Esophagus squamous epithelium (tissue), 5 donors: Measurements from ENCODE around the gene SDF4. TPM values are rescaled to one million over a fixed set of nuclear protein-coding genes. Genes with fewer than 3 reads are reported as not detected.

Source experiments
- DNase-seq: peaks from one replicate; lab custom pipeline; 2025; lab: John Stamatoyannopoulos, UW
- H3K27ac ChIP-seq, 4 donors: fragments of 200-600 bp; sonication (generic); one replicate each; pipeline ENCODE4 v1.5.1; 2016 to 2019; ENCODE audit warnings: mild to moderate bottlenecking in 1 of 4
- H3K27me3 ChIP-seq, 4 donors: fragments of 200-600 bp; sonication (generic); 1 replicate in 3 of 4; 2 replicates in 1 of 4; pipeline versions ENCODE4 v1.5.1 to v1.6.0; 2017 to 2021; ENCODE audit warnings: antibody characterized with exemption in 1 of 4
- H3K36me3 ChIP-seq, 3 donors: fragments of 200-600 bp; sonication (generic); one replicate each; pipeline ENCODE4 v1.5.1; 2016 to 2019
- H3K4me1 ChIP-seq, 3 donors: fragments of 200-600 bp; sonication (generic); one replicate each; pipeline ENCODE4 v1.5.1; 2017 to 2019
- H3K4me3 ChIP-seq, 4 donors: fragments of 200-600 bp; sonication (generic); 1 replicate in 3 of 4; 2 replicates in 1 of 4; pipeline ENCODE4 v1.5.1; 2016 to 2019; ENCODE audit warnings: mild to moderate bottlenecking in 2 of 4, moderate library complexity in 1 of 4
- H3K9me3 ChIP-seq, 3 donors: fragments of 200-600 bp; sonication (generic); one replicate each; pipeline ENCODE4 v1.5.1; 2016 to 2019
- POLR2A ChIP-seq, 4 donors: fragments of 450-650 bp; IDR thresholded peaks; one replicate each; pipeline ENCODE4 v1.6.1; 2017; ENCODE audit warnings: antibody characterized with exemption in 4 of 4, mild to moderate bottlenecking in 4 of 4, moderate library complexity in 3 of 4
- WGBS, 2 donors: methylation state at CpG; one replicate each; pipeline ENCODE4 v1.1.5; 2018; 5-methylcytosine and 5-hydroxymethylcytosine counted together
- intact Hi-C: fragments of 100-400 bp; cut with DNase I; formaldehyde crosslinking; loops from one replicate; pipeline ENCODE4 v1.15.0; 2022
- small RNA-seq, 4 donors: library from RNA; depleted of rRNA; stranded (forward); fragments of <200 nt; gene quantifications; one replicate each; pipeline ENCODE3, GENCODE V24; 2016
- total RNA-seq, 4 donors: library from RNA; depleted of rRNA; stranded (reverse); fragments of >200 nt; gene quantifications; one replicate each; pipeline ENCODE4 v1.1.0, GENCODE V29; 2016
- TF ChIP-seq, protein P1 (sequence below), 6 experiments: fragments of 450-650 bp in 4 of 6; fragments of 200-600 bp in 2 of 6; sonication (generic) in 2 of 6; IDR thresholded peaks; one replicate each; pipeline ENCODE4 v1.5.1; 2016 to 2019; ENCODE audit warnings: antibody characterized with exemption in 6 of 6, mild to moderate bottlenecking in 4 of 6, moderate library complexity in 4 of 6
- donor health status: DM: yes; HTN: yes; CAD: no.

The SDF4 gene
- total RNA-seq, 4 donors from 2014 or later = 65.0 to 75.4 (median 67.6) TPM

DNA sequence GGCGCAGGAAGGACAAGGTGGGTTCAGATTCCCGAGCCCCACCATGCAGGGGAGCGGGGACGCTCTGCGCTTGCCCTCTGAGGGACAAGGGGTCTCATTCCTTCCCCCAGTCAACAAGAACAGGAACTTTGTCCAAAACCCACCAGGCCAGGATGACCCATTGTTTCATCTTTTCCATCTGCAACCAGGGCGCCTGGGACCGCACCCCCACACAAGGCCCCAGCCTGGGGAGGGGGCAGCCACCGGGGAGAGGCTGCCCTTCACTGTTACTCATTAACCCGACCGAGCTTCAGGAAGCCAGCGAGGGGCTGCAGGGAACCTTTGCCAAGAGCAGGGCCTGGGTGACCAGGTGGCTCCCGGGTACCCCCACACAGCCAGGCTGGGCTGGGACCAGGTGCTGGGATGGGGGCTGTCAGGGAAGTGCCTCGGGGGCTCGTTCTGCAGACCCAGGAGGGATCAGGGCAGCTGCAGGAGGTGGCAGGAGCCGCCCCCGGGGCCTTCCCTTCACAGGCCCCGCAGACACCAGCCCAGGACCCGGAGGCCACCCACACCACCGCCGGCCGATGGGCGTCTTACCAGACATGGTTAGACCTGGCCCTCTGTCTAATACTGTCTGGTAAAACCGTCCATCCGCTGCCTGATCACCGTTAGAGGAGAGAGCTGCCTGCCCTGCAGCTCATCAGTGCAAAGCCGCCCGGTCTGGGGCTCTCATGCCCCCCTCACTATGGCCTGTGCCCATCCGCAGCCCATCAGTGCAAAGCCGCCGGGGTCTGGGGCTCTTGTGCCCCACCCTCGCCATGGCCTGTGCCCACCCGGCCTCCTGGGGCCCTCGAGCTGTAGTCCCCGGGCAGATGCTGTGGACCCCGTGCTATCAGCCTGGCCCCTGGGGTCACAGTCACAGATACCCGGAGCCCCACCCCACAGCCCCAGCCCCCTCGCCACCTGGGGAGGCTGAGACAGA lies 63.1 kb downstream of the SDF4 start:
- WGBS, 2 donors = 88 to 94% methylated on average over 3 to 5 of the region's 37 CpGs
- intact Hi-C loops = no loop called here
- H3K4me3 ChIP-seq = no peak overlapping the region
- no peaks in the 10 kb centered on the region for H3K9me3 ChIP-seq
- peaks cover 0 to 98% (median 4%) of the 10 kb centered on the region in 4 donors for H3K27me3 ChIP-seq
- no peak for DNase-seq
- no peak overlapping the region for H3K27ac ChIP-seq
- TF ChIP-seq, protein P1, sequence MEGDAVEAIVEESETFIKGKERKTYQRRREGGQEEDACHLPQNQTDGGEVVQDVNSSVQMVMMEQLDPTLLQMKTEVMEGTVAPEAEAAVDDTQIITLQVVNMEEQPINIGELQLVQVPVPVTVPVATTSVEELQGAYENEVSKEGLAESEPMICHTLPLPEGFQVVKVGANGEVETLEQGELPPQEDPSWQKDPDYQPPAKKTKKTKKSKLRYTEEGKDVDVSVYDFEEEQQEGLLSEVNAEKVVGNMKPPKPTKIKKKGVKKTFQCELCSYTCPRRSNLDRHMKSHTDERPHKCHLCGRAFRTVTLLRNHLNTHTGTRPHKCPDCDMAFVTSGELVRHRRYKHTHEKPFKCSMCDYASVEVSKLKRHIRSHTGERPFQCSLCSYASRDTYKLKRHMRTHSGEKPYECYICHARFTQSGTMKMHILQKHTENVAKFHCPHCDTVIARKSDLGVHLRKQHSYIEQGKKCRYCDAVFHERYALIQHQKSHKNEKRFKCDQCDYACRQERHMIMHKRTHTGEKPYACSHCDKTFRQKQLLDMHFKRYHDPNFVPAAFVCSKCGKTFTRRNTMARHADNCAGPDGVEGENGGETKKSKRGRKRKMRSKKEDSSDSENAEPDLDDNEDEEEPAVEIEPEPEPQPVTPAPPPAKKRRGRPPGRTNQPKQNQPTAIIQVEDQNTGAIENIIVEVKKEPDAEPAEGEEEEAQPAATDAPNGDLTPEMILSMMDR (IDR thresholded peaks at IDR 0.05) = no peak
- TF ChIP-seq POLR2A (IDR thresholded peaks at IDR 0.05) = no peak
- H3K4me1 ChIP-seq = peaks cover 18 to 78% (median 22%) of the 10 kb centered on the region in 3 donors
- peaks cover 0 to 38% (median 0%) of the 10 kb centered on the region in 3 donors for H3K36me3 ChIP-seq

DNA sequence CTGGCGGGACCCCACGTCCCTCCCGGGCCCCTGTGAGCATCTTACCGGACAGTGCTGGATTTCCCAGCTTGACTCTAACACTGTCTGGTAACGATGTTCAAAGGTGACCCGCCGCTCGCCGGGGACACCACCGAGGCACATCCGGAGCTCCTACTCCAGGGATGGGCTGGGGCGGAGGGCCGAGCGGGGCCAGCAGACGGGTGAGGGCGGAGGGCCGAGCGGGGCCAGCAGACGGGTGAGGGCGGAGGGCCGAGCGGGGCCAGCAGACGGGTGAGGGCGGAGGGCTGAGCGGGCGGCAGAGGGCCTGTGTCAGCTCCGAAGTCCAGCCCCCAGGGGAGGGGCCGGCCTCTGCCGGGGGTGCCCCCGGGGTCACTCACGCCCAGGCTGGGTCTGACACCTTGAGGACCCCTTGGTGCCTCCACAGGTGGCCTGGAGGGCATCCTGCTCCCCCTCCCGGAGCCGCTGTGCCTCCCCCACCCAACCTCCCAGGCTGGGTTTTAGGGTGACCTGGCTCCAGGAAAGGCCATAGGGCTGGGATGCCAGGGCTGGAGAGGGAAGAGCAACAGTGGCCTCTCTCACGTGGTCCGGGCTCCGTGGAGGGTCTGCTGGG lies 63.9 kb downstream of the SDF4 start:
- DNase-seq = no peak

DNA sequence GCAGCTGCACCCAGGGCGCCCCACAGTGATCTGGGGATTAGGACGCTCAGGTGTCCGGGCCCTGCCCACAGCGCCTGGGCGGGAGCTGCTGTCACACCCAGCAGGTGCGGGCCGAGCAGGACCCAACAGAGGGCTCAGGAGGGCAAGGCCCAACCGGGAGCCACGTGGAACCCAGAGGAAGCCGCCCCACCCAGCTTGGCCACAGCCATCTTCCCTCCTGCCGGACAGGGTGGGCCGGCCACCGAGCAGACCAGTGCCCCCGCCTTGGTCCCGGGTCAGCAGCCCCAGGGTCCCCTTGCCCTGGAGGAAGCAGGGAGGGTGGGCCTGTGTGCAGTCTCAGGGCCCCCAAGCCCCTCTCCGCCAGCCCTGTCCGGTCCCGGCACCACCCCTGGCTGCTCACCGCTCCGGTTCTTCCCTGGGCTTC lies 64.4 kb downstream of the SDF4 start:
- no CpG with 5 or more reads among the region's 20 CpGs for WGBS, 2 donors
- intact Hi-C loops = no loop called here
- no peaks in the 10 kb centered on the region for H3K9me3 ChIP-seq
- H3K27ac ChIP-seq = peak overlapping the region in 2 of 4 donors; percentile 4 to 96
- peak overlapping the region in 3 of 4 donors; percentile 66 to 70 (median 68) for H3K4me3 ChIP-seq
- H3K27me3 ChIP-seq = peaks cover 0 to 98% (median 0%) of the 10 kb centered on the region in 4 donors
- DNase-seq = no peak
- peaks cover 18 to 73% (median 22%) of the 10 kb centered on the region in 3 donors for H3K4me1 ChIP-seq
- TF ChIP-seq POLR2A (IDR thresholded peaks at IDR 0.05) = no peak
- TF ChIP-seq, protein P1 (IDR thresholded peaks at IDR 0.05) = no peak
- H3K36me3 ChIP-seq = peaks cover 0 to 38% (median 0%) of the 10 kb centered on the region in 3 donors

More for the DNA sequence above, 63.9 kb downstream of the SDF4 start:
- Histone ChIP-seq H3K4me3 (no peak overlapping the region), H3K36me3 (peaks cover 0 to 38% (median 0%) of the 10 kb centered on the region in 3 donors), H3K27ac (peak overlapping the region in 1 of 4 donors; percentile 96), H3K9me3 (no peaks in the 10 kb centered on the region), H3K27me3 (peaks cover 0 to 98% (median 0%) of the 10 kb centered on the region in 4 donors), H3K4me1 (peaks cover 18 to 73% (median 22%) of the 10 kb centered on the region in 3 donors)
- no peak for TF ChIP-seq POLR2A (IDR thresholded peaks at IDR 0.05)
- TF ChIP-seq, protein P1 (IDR thresholded peaks at IDR 0.05) = no peak
- intact Hi-C loops = no loop called here
- 100% methylated on average over 5 of the region's 36 CpGs; no CpG with 5 or more reads in 1 of the 2 donors for WGBS, 2 donors

Small RNA genes within 50 kb of the gene (small RNA-seq; reads per million reads assigned to genes)
- gene MIR200A (31.5 to 99.3 (median 78.8) reads per million in 4 donors), gene MIR200B (404 to 1,582 (median 1,149) reads per million in 4 donors), gene MIR429 (14.7 to 45.4 (median 42.8) reads per million in 4 donors)

Other genes starting within 250 kb of the SDF4 start
- gene PERM1, start 249.9 kb downstream of the SDF4 start, total RNA-seq = not detected
- 10 to 100 TPM; 15.1 to 16.2 (median 15.3) TPM for gene HES4, start 231.9 kb downstream of the SDF4 start, total RNA-seq
- gene ISG15, start 218.5 kb downstream of the SDF4 start, total RNA-seq = 10 to 100 TPM in 2 of 4 donors, 1 to 10 TPM in 2; 7.2 to 44.3 (median 10.3) TPM
- 10 to 100 TPM; 20.0 to 35.8 (median 32.0) TPM for gene AGRN, start 211.9 kb downstream of the SDF4 start, total RNA-seq
- gene RNF223, start 157.7 kb downstream of the SDF4 start, total RNA-seq = 10 to 100 TPM; 11.8 to 25.3 (median 12.3) TPM
- gene C1orf159, start 115.9 kb downstream of the SDF4 start, total RNA-seq = 10 to 100 TPM in 3 of 4 donors, 1 to 10 TPM in 1; 6.9 to 19.6 (median 14.7) TPM
- under 1 TPM in 2 of 4 donors, not detected in 2; 0.19 to 0.44 TPM for gene TTLL10, start 58.1 kb downstream of the SDF4 start, total RNA-seq
- gene TNFRSF18, start 25.4 kb downstream of the SDF4 start, total RNA-seq = 10 to 100 TPM in 1 of 4 donors, 1 to 10 TPM in 3; 2.0 to 21.0 (median 2.8) TPM
- gene TNFRSF4, start 17.8 kb downstream of the SDF4 start, total RNA-seq = 1 to 10 TPM in 1 of 4 donors, under 1 TPM in 2, not detected in 1; 0.40 to 1.3 (median 0.57) TPM
- gene B3GALT6, start 236 bp upstream of the SDF4 start, total RNA-seq = 10 to 100 TPM; 13.5 to 17.5 (median 15.6) TPM
- 1 to 10 TPM in 2 of 4 donors, under 1 TPM in 1, not detected in 1; 0.79 to 3.0 (median 1.7) TPM for gene C1QTNF12, start 14.7 kb upstream of the SDF4 start, total RNA-seq
- 10 to 100 TPM; 32.6 to 54.3 (median 42.5) TPM for gene UBE2J2, start 41.9 kb upstream of the SDF4 start, total RNA-seq
- 1 to 10 TPM; 1.1 to 8.3 (median 1.5) TPM for gene SCNN1D, start 48.4 kb upstream of the SDF4 start, total RNA-seq
- 10 to 100 TPM; 36.4 to 66.7 (median 56.9) TPM for gene ACAP3, start 75.9 kb upstream of the SDF4 start, total RNA-seq
- gene PUSL1, start 76.6 kb upstream of the SDF4 start, total RNA-seq = 10 to 100 TPM; 20.0 to 52.5 (median 33.2) TPM
- 10 to 100 TPM; 61.5 to 82.0 (median 63.6) TPM for gene INTS11, start 92.7 kb upstream of the SDF4 start, total RNA-seq
- gene CPTP, start 92.8 kb upstream of the SDF4 start, total RNA-seq = 10 to 100 TPM; 27.7 to 75.2 (median 33.4) TPM
- under 1 TPM; 0.13 to 0.57 (median 0.30) TPM for gene TAS1R3, start 99.3 kb upstream of the SDF4 start, total RNA-seq
- 100 to 1,000 TPM in 1 of 4 donors, 10 to 100 TPM in 3; 63.5 to 111 (median 88.0) TPM for gene DVL1, start 117.4 kb upstream of the SDF4 start, total RNA-seq
- gene MXRA8, start 126.6 kb upstream of the SDF4 start, total RNA-seq = 10 to 100 TPM in 2 of 4 donors, 1 to 10 TPM in 1, under 1 TPM in 1; 0.45 to 33.8 (median 12.8) TPM
- gene AURKAIP1, start 143.2 kb upstream of the SDF4 start, total RNA-seq = 100 to 1,000 TPM in 3 of 4 donors, 10 to 100 TPM in 1; 92.7 to 134 (median 123) TPM
- 100 to 1,000 TPM in 2 of 4 donors, 10 to 100 TPM in 2; 42.5 to 213 (median 104) TPM for gene CCNL2, start 167.3 kb upstream of the SDF4 start, total RNA-seq
- 100 to 1,000 TPM in 3 of 4 donors, 10 to 100 TPM in 1; 98.0 to 157 (median 116) TPM for gene MRPL20, start 175.3 kb upstream of the SDF4 start, total RNA-seq
- 10 to 100 TPM in 2 of 4 donors, 1 to 10 TPM in 2; 4.7 to 28.3 (median 14.4) TPM for gene ANKRD65, start 189.3 kb upstream of the SDF4 start, total RNA-seq
- 10 to 100 TPM; 20.0 to 55.0 (median 34.6) TPM for gene VWA1, start 203.7 kb upstream of the SDF4 start, total RNA-seq
- gene ATAD3C, start 217.7 kb upstream of the SDF4 start, total RNA-seq = under 1 TPM; under 0.01 to 1.00 (median 0.28) TPM
- 10 to 100 TPM in 3 of 4 donors, 1 to 10 TPM in 1; 9.9 to 40.1 (median 24.1) TPM for gene ATAD3B, start 239.8 kb upstream of the SDF4 start, total RNA-seq